HG03108 (cell line): ENCODE results near the gene RFK.
"Not testable (repeated sequence)": the region's sequence is repeated elsewhere in the genome, so short reads cannot be mapped to it uniquely, and the experiment has no call there.

Experiments used
- ATAC-seq: cut with Tn5 transposase; IDR thresholded peaks from one replicate; pipeline ENCODE4 v1.9.1; 2021; ENCODE audit warnings: moderate library complexity; ENCODE audit not compliant: unreplicated experiment

The RFK gene

GRCh38 chr9:76394195-76394959, at the start of gene RFK:
Gene RFK (minus strand): TSS chr9:76394426. CDS start chr9:76394171, 255 bp downstream.
- peak; percentile 62 for ATAC-seq

GRCh38 chr9:76443887-76444286, 49.7 kb upstream of the RFK start:
- ATAC-seq: no peak

- peak; percentile 39 for ATAC-seq
Observed at GRCh38 chr9:76441551-76442322, 47.5 kb upstream of the RFK start.

GRCh38 chr9:76438841-76439588, 44.8 kb upstream of the RFK start:
- peak; percentile 72 for ATAC-seq

GRCh38 chr9:76437017-76437699, 42.9 kb upstream of the RFK start:
- ATAC-seq: not testable (repeated sequence)

- ATAC-seq: not testable (repeated sequence)
Observed at GRCh38 chr9:76434897-76435296, 40.7 kb upstream of the RFK start.

GRCh38 chr9:76433836-76434235, 39.6 kb upstream of the RFK start:
- ATAC-seq: no peak

GRCh38 chr9:76433406-76433805, 39.2 kb upstream of the RFK start:
- no peak for ATAC-seq

- no peak for ATAC-seq
Observed at GRCh38 chr9:76431601-76432000, 37.4 kb upstream of the RFK start.

GRCh38 chr9:76426807-76427419, 32.7 kb upstream of the RFK start:
- ATAC-seq: no peak

- ATAC-seq: no peak
Observed at GRCh38 chr9:76425677-76426453, 31.6 kb upstream of the RFK start.

GRCh38 chr9:76424491-76424890, 30.3 kb upstream of the RFK start:
- no peak for ATAC-seq

- ATAC-seq: no peak
Observed at GRCh38 chr9:76423216-76424177, 29.3 kb upstream of the RFK start.

- no peak for ATAC-seq
Observed at GRCh38 chr9:76419782-76420380, 25.7 kb upstream of the RFK start.

GRCh38 chr9:76417394-76417793, 23.2 kb upstream of the RFK start:
- ATAC-seq: no peak

- no peak for ATAC-seq
Observed at GRCh38 chr9:76415731-76416130, 21.5 kb upstream of the RFK start.

- ATAC-seq: no peak
Observed at GRCh38 chr9:76415154-76415553, 20.9 kb upstream of the RFK start.

GRCh38 chr9:76414661-76415060, 20.4 kb upstream of the RFK start:
- peak; percentile 65 for ATAC-seq
